BJ (cell line): ENCODE measurements around the gene CENPM. TPM values are rescaled to one million over a fixed set of nuclear protein-coding genes. Genes with fewer than 3 reads are reported as not detected.

Experiments
- CTCF ChIA-PET: fragments of 350-600 bp; formaldehyde crosslinking; extraction: SDS; loops from one replicate; lab custom pipeline; 2021; ENCODE audit warnings: antibody characterized with exemption, inconsistent platforms; lab: Yijun Ruan, JAX
- POLR2A ChIA-PET: fragments of 300-600 bp; sonication (Branson Sonifier 250); formaldehyde crosslinking; extraction: SDS; loops from one replicate; lab custom pipeline; 2021; ENCODE audit warnings: antibody characterized with exemption; lab: Charles Lee
- DNase-seq: peaks from one replicate; pipeline ENCODE4 v3.0.0-alpha.2; 2011; ENCODE audit warnings: low read depth
- H3K27me3 ChIP-seq: 2 replicates; pipeline ENCODE4 v1.6.0; 2011; ENCODE audit warnings: low read length; ENCODE audit not compliant: control insufficient read depth, insufficient read depth
- H3K36me3 ChIP-seq: 2 replicates; pipeline ENCODE4 v1.5.1; 2011; ENCODE audit warnings: low read length; ENCODE audit not compliant: control insufficient read depth, insufficient read depth
- H3K4me3 ChIP-seq: 2 replicates; pipeline ENCODE4 v1.5.1; 2011; ENCODE audit warnings: low read depth, mild to moderate bottlenecking, control low read depth, low read length
- CTCF ChIP-seq: IDR thresholded peaks from 2 replicates; pipeline ENCODE4 v1.5.1; 2011; ENCODE audit warnings: low read depth, mild to moderate bottlenecking, control low read depth, inconsistent platforms, low read length, moderate library complexity; ENCODE audit not compliant: insufficient read depth
- polyA minus RNA-seq: library from RNA; depleted of rRNA, polyadenylated mRNA; stranded (reverse); fragments of >200 nt; gene quantifications from 2 replicates; pipeline ENCODE4 v1.2.3, GENCODE V29; 2011; rRNA and poly(A)+ RNA removed
- polyA plus RNA-seq: library from polyadenylated mRNA; depleted of rRNA; stranded (reverse); fragments of >200 nt; gene quantifications from 2 replicates; pipeline ENCODE4 v1.2.3, GENCODE V29; 2011; rRNA removed

CENPM gene, protein sequence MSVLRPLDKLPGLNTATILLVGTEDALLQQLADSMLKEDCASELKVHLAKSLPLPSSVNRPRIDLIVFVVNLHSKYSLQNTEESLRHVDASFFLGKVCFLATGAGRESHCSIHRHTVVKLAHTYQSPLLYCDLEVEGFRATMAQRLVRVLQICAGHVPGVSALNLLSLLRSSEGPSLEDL
- polyA plus RNA-seq (18.6 and 30.4 TPM in 2 replicates), polyA minus RNA-seq (9.7 and 10.0 TPM in 2 replicates)

GRCh38 chr22:41946629-41947423, at the start of gene CENPM:
Gene CENPM, minus strand, starts transcription at chr22:41947152. Its CDS starts 76 bp downstream, at chr22:41947076.
- ChIA-PET CTCF (interaction anchor here (0.6 to 1.6 kb wide), 13 partner anchors 10 to 526 kb away, joined by 3 to 13 read pairs (median 4); partner anchors contain the start of genes SREBF2 and TNFRSF13C), POLR2A (interaction anchor here (0.6 kb wide), 3 partner anchors 32 to 1212 kb away, joined by 4 to 5 read pairs (median 4); partner anchors contain the start of gene SHISA8)
- TF ChIP-seq CTCF = no peak
- no peaks in the 10 kb centered on the region for H3K27me3 ChIP-seq
- H3K4me3 ChIP-seq = peak within 1 kb of the TSS; percentile 61
- no peaks in the 10 kb centered on the region for H3K36me3 ChIP-seq
- DNase-seq = peak; percentile 55

GRCh38 chr22:41995211-41995610, 48.3 kb upstream of the CENPM start:
- TF ChIP-seq CTCF = no peak
- Histone ChIP-seq H3K36me3 (no peaks in the 10 kb centered on the region), H3K4me3 (no peak overlapping the region), H3K27me3 (peaks cover 6% of the 10 kb centered on the region)
- no peak for DNase-seq
- CTCF ChIA-PET = no interaction called here
- POLR2A ChIA-PET = no interaction called here

DNA sequence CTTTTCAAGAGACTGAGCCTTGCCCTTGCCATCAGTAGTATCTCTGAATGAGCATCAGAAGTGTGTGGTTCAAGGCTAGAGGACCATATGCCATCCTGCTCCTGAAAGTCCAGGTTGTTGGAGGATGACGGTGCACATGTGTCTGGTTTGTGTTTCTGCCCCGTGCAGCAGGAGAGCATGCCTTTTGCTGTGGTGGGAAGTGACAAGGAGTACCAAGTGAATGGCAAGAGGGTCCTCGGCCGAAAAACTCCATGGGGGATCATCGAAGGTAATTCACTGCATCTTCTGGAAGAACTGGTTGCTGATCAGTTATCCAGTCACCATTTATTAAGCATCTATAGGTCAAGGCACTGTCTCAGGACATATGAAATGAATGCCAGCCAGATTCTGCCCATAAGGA, 45.5 kb upstream of the CENPM start:
- POLR2A ChIA-PET = no interaction called here
- H3K36me3 ChIP-seq = no peaks in the 10 kb centered on the region
- DNase-seq = no peak
- H3K4me3 ChIP-seq = no peak overlapping the region
- H3K27me3 ChIP-seq = peaks cover 10% of the 10 kb centered on the region
- no peak for TF ChIP-seq CTCF
- CTCF ChIA-PET = interaction anchor here (1.4 kb wide), 1 partner anchor 26 kb away, joined by 4 read pairs; no protein-coding TSS in a partner anchor

DNA sequence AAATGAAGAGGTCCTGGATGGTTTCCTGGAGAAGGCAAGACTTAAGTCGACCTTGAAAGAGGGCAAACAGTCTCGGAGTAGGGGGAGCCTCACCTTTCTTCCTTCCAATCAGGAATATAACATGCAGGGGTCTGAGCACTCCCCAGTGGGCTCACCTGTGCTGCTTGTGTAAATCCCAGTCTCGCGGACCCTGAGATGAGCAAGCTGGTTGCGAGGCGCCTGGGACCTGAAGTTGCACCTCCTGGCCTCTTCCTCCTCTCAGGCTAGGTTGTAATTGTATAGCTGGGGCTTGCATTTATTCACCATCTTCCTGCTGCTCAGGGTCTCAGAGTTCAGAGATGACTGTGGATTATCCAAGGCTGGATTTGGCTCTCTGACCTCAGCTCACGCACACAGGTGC, 44.2 kb upstream of the CENPM start:
- no peak for TF ChIP-seq CTCF
- no peak for DNase-seq
- ChIA-PET POLR2A (no interaction called here), CTCF (interaction anchor here (1.2 kb wide), 1 partner anchor 8 kb away, joined by 3 read pairs; no protein-coding TSS in a partner anchor)
- Histone ChIP-seq H3K4me3 (no peak overlapping the region), H3K36me3 (no peaks in the 10 kb centered on the region), H3K27me3 (peaks cover 9% of the 10 kb centered on the region)

GRCh38 chr22:41989246-41989645, 42.3 kb upstream of the CENPM start:
- H3K4me3 ChIP-seq = no peak overlapping the region
- TF ChIP-seq CTCF = no peak
- H3K27me3 ChIP-seq = peaks cover 9% of the 10 kb centered on the region
- ChIA-PET CTCF (no interaction called here), POLR2A (no interaction called here)
- no peaks in the 10 kb centered on the region for H3K36me3 ChIP-seq
- DNase-seq = no peak
